Gastroesophageal sphincter (tissue), 3 donors: Measurements from ENCODE around the gene SLC16A11.
A peak's percentile ranks its signal among the peaks of the same experiment; 100 is the strongest.

Experiments used
- CTCF ChIP-seq, 4 experiments: fragments of 200-600 bp in 2 of 4; fragments of 450-650 bp in 2 of 4; sonication (generic) in 1 of 4; IDR thresholded peaks; one replicate each; pipeline ENCODE4 v1.5.1; 2017 to 2019; ENCODE audit warnings: antibody characterized with exemption in 4 of 4, mild to moderate bottlenecking in 2 of 4, moderate library complexity in 2 of 4
- POLR2AphosphoS5 ChIP-seq: sonication (generic); formaldehyde crosslinking; IDR thresholded peaks from one replicate; pipeline ENCODE4 v1.6.1; 2017; ENCODE audit warnings: antibody characterized with exemption

- TF ChIP-seq CTCF (IDR thresholded peaks at IDR 0.05) (peak in 3 of 4 experiments; percentile 93 to 98 (median 93)), POLR2AphosphoS5 (no peak)
Measured at GRCh38 chr17:7021993-7022778, 21.7 kb downstream of the SLC16A11 start.
